HS-27A (cell line): Measurements from ENCODE around the gene CEP162.
"Not testable (repeated sequence)": the region's sequence is repeated elsewhere in the genome, so short reads cannot be mapped to it uniquely, and the experiment has no call there.

Source experiments
- DNase-seq: peaks from one replicate; pipeline ENCODE4 v3.0.0-alpha.2; 2012; ENCODE audit warnings: low read depth, missing footprints

CEP162 gene

GRCh38 chr6:84141521-84141920 lies 85.9 kb downstream of the CEP162 start:
- no peak for DNase-seq

- DNase-seq, result no peak
Observed at GRCh38 chr6:84139311-84139710, 88.1 kb downstream of the CEP162 start.

GRCh38 chr6:84137989-84138575 lies 89.4 kb downstream of the CEP162 start:
- no peak for DNase-seq

GRCh38 chr6:84137051-84137375 lies 90.4 kb downstream of the CEP162 start:
- DNase-seq, result no peak

- DNase-seq, result no peak
Observed at GRCh38 chr6:84136364-84137050, 90.9 kb downstream of the CEP162 start.

DNA sequence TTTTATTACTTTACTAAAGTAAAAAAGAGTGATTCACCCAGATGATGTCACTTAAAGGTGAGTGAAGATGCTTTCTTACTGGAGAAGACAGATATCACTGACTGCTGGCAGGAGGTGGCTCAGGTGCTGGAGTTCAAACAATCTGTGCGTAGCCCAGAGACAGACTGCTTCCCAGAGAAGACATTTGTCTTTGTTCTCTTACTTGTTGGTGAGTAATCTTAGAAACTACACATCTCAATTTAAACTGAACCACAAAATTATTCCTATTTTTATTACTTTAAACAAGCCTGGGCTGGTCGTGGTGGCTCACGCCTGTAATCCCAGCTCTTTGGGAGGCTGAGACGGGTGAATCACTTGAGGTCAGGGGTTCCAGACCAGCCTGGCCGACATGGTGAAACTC lies 92.2 kb downstream of the CEP162 start:
- no peak for DNase-seq

GRCh38 chr6:84133385-84133784 lies 94.1 kb downstream of the CEP162 start:
- not testable (repeated sequence) for DNase-seq

DNA sequence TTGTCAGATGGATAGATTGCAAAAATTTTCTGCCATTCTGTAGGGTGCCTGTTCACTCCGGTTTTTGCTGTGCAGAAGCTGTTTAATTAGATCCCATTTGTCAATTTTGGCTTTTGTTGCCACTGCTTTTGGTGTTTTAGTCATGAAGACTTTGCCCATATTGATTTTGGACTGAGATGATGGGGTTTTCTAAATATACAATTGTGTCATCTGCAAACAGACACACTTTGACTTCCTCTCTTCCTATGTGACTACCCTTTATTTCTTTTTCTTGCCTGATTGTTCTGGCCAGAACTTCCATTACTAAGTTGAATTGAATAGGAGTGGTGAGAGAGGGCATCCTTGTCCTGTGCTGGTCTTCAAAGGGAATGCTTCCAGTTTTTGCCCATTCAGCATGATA lies 97.9 kb downstream of the CEP162 start:
- DNase-seq, result not testable (repeated sequence)

DNA sequence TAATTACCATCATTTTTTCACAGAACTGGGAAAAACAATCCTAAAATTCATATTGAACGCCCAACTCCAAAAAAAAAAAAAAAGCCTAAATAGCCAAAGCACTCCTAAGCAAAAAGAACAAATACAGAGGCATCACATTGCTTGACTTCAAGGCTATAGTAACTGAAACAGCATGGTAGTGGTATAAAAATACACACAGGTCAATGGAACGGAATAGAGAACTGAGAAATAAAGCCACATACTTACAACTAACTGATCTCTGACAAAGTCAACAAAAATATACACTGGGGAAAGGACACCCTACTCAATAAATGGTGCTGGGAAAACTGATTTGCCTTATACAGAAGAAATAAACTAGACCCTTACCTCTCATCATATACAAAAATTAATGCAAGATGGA lies 104.3 kb downstream of the CEP162 start:
- no peak for DNase-seq

DNA sequence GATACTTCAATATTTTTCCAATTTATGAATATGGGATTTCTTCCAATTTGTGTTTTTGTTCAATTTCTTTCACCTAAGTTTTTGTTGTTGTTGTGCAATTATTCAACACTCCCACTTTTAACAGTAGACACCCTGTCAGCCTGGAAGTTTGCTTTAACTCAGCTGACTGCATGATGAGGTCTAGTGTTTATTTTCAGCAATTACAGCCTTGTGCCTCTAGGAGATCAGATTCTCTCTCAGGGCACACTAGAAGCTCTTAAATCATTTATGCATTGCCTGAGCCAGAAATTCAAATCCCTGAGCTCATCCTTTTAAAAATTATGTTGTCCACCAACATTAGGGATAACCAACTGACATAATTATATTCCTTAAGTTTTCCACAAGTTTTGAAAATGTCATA lies 108.2 kb downstream of the CEP162 start:
- no peak for DNase-seq

DNA sequence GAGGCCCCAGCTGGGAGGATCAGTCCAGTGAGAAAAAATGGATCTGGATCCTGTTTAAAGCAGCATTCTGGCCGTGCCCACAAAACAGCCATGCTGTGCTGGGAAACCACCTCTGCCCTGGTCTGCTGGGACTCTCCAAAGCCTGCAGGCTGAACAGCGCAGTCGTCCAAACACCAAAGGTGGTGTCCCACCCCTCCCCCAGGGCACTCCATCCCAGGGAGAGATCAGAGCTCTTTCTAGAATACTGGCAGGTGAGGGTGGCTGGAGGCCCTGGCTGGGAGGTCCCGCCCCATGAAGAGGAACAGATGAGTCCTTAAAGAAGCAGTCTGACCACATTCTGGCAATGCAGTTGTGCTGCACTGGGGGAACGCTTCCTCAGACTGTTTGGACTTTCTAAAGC lies 109.3 kb downstream of the CEP162 start:
- DNase-seq, result no peak

GRCh38 chr6:84114933-84115594 lies 112.4 kb downstream of the CEP162 start:
- not testable (repeated sequence) for DNase-seq

GRCh38 chr6:84111351-84111750 lies 116.1 kb downstream of the CEP162 start:
- not testable (repeated sequence) for DNase-seq

- DNase-seq, result no peak
Observed at GRCh38 chr6:84107495-84107894, 119.9 kb downstream of the CEP162 start.

- DNase-seq, result not testable (repeated sequence)
Observed at GRCh38 chr6:84105215-84105924, 122.1 kb downstream of the CEP162 start.

DNA sequence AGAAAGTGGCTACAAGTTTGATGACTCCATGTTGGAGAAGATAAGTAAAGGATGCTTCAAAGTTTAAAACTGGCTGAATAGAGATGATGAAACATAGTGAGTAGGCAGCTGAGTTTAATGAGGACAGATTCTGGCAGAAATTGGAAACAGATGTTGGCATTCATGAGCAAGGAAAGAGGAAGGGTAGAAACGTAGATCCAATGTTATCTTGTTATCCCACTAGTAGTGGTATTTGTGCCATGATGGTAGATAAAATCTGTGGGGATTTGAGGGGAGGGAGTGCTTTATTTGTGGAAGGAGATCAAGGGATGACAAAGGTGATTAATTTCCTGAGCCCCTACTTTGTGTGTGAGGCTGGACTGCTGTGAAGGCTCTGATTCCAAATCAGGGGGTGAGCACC lies 124.4 kb downstream of the CEP162 start:
- DNase-seq, result no peak

DNA sequence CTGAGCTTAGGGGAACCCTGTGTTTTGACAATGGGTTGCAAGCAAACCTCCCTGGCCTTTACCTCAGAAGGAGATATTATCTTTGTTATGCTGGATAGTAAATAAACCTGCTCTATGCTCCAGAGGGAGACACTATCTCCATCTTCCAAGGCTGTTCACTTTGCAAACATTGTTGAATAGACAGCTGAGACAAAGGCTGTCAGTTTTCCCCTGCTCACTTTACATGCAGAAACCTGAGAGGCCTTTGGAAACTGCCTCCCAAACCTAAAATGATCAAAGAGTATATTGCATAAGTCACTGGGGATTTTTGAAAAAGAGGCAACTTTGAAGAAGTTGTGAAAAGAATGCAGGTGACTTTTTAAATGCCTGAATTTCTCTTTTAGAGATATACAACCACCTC lies 132.3 kb downstream of the CEP162 start:
- no peak for DNase-seq

GRCh38 chr6:84093441-84094435 lies 133.7 kb downstream of the CEP162 start:
- DNase-seq, result no peak

GRCh38 chr6:84089552-84089951 lies 137.9 kb downstream of the CEP162 start:
- DNase-seq, result no peak

DNA sequence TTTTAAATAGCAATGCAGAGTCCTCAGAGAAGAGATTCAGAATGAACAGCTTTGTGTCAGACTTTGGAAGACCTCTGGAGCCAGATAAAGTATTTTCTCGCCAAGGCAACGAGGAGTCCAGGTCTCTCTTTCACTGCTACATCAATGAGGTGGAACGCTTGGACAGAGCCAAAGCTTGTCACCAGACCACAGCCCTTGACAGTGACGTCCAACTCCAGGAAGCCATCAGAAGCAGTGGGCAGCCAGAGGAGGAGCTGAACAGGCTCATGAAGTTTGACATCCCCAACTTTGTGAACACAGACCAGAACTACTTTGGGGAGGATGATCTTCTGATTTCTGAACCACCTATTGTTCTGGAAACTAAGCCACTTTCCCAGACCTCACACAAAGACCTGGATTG lies 138.4 kb downstream of the CEP162 start:
- no peak for DNase-seq

DNA sequence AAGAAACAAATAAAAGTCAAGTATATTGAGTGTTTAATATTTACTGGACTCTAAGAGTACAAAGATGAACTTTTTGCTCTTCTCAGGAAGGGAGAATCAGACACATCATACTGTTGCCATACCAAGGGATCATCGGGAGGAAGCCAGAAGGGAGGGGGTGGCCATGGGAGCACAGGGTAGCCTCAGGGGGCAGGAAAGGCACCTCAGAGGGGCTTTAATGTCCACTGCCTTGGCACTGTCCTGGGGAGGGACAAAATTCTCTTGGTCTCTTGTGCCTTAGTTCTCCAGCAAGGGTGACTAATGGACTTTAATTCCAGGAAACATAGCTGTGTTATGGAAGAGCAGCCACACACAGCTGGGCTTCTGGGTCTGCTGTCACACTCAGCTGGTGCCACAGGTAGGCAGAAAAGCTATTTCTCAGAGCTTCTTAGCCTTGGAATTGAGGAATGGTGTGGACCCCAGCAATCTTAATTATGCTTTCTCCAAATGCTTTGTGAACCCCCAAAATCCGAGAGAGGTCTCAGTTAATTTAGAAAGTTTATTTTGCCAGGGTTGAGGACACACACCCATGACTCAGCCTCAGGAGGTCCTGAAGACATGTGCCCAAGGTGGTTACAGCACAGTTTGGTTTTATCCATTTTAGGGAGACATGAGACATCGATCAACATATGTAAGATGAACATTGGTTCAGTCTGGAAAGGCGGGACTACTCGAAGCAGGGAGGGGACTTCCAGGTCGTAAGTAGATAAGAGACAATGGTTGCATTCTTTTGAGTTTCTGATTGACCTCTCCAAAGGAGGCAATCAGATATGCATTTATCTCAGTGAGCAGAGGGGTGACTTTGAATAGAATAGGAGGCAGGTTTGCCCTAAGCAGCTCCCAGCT lies 140.7 kb downstream of the CEP162 start:
- no peak for DNase-seq
